ENCODE data around the gene SLC35G4.
A peak's percentile ranks its signal among the peaks of the same experiment; 100 is the strongest.
"Not testable (repeated sequence)": the region's sequence is repeated elsewhere in the genome, so short reads cannot be mapped to it uniquely, and the experiment has no call there.

SLC35G4 gene

DNA sequence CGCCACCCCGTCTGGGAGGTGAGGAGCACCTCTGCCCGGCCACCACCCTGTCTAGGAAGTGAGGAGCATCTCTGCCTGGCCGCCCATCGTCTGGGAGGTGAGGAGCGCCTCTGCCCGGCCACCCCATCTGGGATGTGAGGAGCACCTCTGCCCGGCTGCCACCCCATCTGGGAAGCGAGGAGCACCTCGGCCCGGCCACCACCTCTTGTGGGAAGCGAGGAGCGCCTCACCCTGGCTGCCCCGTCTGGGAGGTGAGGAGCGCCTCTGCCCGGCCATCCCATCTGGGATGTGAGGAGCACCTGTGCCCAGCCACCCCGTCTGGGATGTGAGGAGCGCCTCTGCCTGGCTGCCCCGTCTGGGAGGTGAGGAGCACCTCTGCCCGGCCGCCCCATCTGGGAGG, 4.6 kb downstream of the SLC35G4 start:
- DNase-seq = not testable (repeated sequence)

DNA sequence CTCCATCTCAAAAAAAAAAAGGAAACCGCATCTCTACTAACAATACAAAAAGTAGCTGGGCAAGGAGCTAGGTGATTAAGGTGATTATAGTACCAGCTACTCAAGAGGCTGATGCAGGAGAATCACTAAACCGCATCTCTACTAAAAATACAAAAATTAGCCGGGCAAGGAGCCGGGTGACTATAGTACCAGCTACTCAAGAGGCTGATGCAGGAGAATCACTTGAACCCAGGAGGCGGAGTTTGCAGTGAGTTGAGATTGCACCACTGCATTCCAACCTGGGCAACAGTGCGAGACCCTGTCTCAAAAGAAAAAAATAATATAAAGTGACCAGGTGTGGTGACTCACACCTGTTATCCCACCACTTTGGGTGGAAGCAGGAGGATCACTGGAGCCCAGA, 5.6 kb downstream of the SLC35G4 start:
- not testable (repeated sequence) for DNase-seq

GRCh38 chr18:11647310-11647709, 37.9 kb downstream of the SLC35G4 start:
- not testable (repeated sequence) for DNase-seq

DNA sequence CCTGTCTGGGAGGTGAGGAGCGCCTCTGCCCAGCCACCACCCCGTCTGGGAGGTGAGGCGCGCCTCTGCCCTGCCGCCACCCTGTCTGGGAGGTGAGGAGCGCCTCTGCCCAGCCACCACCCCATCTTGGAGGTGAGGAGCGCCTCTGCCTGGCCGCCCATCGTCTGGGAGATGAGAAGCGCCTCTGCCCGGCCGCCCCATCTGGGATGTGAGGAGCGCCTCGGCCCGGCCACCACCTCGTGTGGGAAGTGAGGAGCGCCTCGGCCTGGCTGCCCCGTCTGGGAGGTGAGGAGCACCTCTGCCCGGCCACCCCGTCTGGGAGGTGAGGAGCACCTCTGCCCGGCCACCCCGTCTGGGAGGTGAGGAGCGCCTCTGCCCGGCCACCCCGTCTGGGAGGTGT, 38.4 kb downstream of the SLC35G4 start:
- not testable (repeated sequence) for DNase-seq

DNA sequence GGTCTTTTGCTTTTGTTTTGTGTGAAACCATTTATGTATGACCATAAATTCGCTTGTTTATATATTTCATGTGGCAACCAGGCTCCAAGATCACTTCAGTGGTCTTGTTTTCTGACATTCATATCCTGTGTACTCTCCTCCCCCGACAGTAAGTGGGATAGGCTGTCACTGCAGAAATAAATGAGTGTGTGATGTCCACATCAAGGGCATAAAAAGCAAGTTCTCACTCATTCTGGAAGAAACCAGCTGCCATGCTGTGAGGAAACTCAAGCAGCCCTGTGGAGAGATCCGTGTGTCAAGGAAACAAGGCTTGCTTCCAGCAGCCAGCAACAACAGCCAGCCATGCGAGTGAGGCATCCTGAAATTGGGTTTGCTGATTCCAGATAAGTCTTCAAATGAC, 40.4 kb downstream of the SLC35G4 start:
- DNase-seq = no peak

- DNase-seq = no peak
These were observed 42.5 kb downstream of the SLC35G4 start for GRCh38 chr18:11651899-11652298.

DNA sequence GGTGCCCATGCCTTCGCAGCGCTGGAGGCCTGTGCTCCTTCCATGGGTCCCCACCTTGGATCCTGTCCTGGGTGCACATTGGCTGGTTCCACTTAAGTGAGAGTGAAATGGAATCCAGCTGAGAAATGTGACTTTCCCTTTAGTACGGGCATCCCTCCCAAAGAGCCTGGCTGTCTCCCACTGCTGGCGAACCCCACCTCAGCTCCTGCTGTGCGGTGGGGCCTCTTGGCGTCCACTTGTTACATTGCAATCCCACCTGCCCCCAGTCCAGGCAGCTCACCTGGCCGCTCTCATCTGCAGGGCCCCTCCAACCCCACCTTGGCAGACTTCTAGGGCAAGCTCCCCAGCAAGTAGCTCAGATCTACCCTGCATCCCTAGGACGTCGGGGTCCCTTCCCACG, 44.1 kb downstream of the SLC35G4 start:
- DNase-seq = no peak

- DNase-seq = peak in 1 of 2 donors; percentile 9
These were observed 45.6 kb downstream of the SLC35G4 start for GRCh38 chr18:11654736-11655605.

GRCh38 chr18:11655606-11655932, 46.2 kb downstream of the SLC35G4 start:
- DNase-seq = no peak

GRCh38 chr18:11657152-11657551, 47.8 kb downstream of the SLC35G4 start:
- DNase-seq = no peak

DNA sequence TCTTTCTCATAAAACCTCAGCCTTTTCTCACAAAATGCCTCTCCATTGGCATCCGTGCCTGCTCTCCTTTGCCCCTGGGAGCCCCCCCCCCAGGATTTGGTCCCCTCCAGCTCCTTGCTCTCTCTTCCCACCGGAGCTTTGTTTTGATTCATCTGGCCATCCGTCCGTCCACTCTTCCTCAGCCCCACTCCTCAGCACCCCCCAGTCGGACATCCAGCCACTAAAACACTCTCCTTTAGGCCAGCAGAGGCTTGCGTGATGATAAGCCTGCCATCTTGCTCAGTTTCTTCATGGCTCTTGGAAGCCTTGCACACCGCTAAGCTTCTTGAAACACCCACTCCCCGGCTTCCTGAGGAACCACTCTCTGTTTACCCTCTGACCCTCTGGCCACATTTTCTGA, 48.2 kb downstream of the SLC35G4 start:
- DNase-seq = no peak

GRCh38 chr18:11658019-11658418, 48.6 kb downstream of the SLC35G4 start:
- no peak for DNase-seq

GRCh38 chr18:11658989-11659388, 49.6 kb downstream of the SLC35G4 start:
- no peak for DNase-seq
